HCT116 (cell line): ENCODE measurements around the gene IGSF3. TPM values are rescaled to one million over a fixed set of nuclear protein-coding genes. Genes with fewer than 3 reads are reported as not detected.

ENCODE experiments used
- ATAC-seq: fragments of 200-7000 bp; cut with Tn5 transposase; 2 replicates; pipeline ENCODE4 v1.9.1; 2020; ENCODE audit warnings: mild to moderate bottlenecking, moderate library complexity
- BruUV-seq: library from RNA; stranded (reverse); fragments of 400-500 nt; replicated peaks from 2 replicates; lab custom pipeline; 2021; lab: Mats Ljungman, UMichigan
- CTCF ChIA-PET: fragments of 300-600 bp; sonication (Branson Sonifier 250); formaldehyde crosslinking; loops from one replicate; lab custom pipeline; 2021; ENCODE audit warnings: antibody characterized with exemption; lab: Charles Lee
- POLR2A ChIA-PET: fragments of 300-600, 350-600 bp; sonication (Branson Sonifier 250); formaldehyde crosslinking; loops from one replicate; lab custom pipeline; 2021; ENCODE audit warnings: antibody characterized with exemption; lab: Charles Lee
- RAD21 ChIA-PET, 2 experiments: fragments of 300-600 bp; sonication (Branson Sonifier 250); formaldehyde crosslinking; loops; one replicate each; lab custom pipeline; 2023; ENCODE audit warnings: low total read pairs in 2 of 2; ENCODE audit not compliant: uncharacterized antibody in 2 of 2, unreplicated experiment in 2 of 2, low non-redundant PET in 1 of 2; lab: Charles Lee
- DNase-seq: peaks from one replicate; pipeline ENCODE4 v3.0.0-alpha.2; 2010; ENCODE audit warnings: low read depth, low spot score
- H2AFZ ChIP-seq: fragments of 200-600 bp; shearing (Covaris generic), sonication (generic); 2 replicates; pipeline ENCODE4 v1.6.1; 2017; ENCODE audit warnings: low read depth, mixed run types, mixed read lengths, antibody characterized with exemption, low read length; ENCODE audit not compliant: poor library complexity, severe bottlenecking
- H3K27ac ChIP-seq: 2 replicates; pipeline ENCODE4 v1.5.1; 2012; ENCODE audit warnings: low read depth, low read length
- H3K27me3 ChIP-seq: fragments of 200-600 bp; sonication (generic); 2 replicates; pipeline ENCODE4 v1.6.1; 2016; ENCODE audit warnings: mixed run types, low read length, mixed read lengths; ENCODE audit not compliant: insufficient read depth
- H3K36me3 ChIP-seq, 2 experiments: fragments of 200-500 bp in 1 of 2; fragments of 200-600 bp in 1 of 2; sonication (Bioruptor generic) in 1 of 2; sonication (generic) in 1 of 2; 2 replicates each; pipeline versions ENCODE4 v1.5.1 to v1.6.1; 2014 to 2016; ENCODE audit warnings: low read length in 2 of 2, inconsistent platforms in 1 of 2, mixed read lengths in 1 of 2, mixed run types in 1 of 2; ENCODE audit not compliant: insufficient read depth in 2 of 2, control insufficient read depth in 1 of 2
- H3K4me1 ChIP-seq, 2 experiments: fragments of 200-600 bp in 1 of 2; sonication (generic) in 1 of 2; 2 replicates each; pipeline versions ENCODE4 v1.5.1 to v1.6.1; 2012 to 2017; ENCODE audit warnings: low read length in 2 of 2, inconsistent platforms in 1 of 2, mild to moderate bottlenecking in 1 of 2, mixed read lengths in 1 of 2, mixed run types in 1 of 2, moderate library complexity in 1 of 2; ENCODE audit not compliant: insufficient read depth in 2 of 2, control insufficient read depth in 1 of 2
- H3K4me2 ChIP-seq: fragments of 200-600 bp; sonication (generic); 2 replicates; pipeline ENCODE4 v1.6.1; 2017; ENCODE audit warnings: mixed run types, low read length, mixed read lengths
- H3K4me3 ChIP-seq, 2 experiments: fragments of 200-600 bp in 1 of 2; sonication (generic) in 1 of 2; replicated peaks in 1 of 2; 2 replicates each; pipeline ENCODE4 v1.5.1; 2011 to 2016; ENCODE audit warnings: low read length in 2 of 2, control low read depth in 1 of 2, low read depth in 1 of 2, mild to moderate bottlenecking in 1 of 2, mixed read lengths in 1 of 2, mixed run types in 1 of 2
- H3K79me2 ChIP-seq: fragments of 200-600 bp; sonication (generic); 2 replicates; pipeline ENCODE4 v1.6.1; 2017; ENCODE audit warnings: mild to moderate bottlenecking, mixed run types, low read length, moderate library complexity, mixed read lengths; ENCODE audit not compliant: insufficient read depth
- H3K9ac ChIP-seq: fragments of 200-600 bp; sonication (generic); 2 replicates; pipeline ENCODE4 v1.6.1; 2016; ENCODE audit warnings: low read length, mixed read lengths
- H3K9me2 ChIP-seq: fragments of 200-600 bp; sonication (generic), shearing (Covaris generic); 2 replicates; pipeline ENCODE4 v1.6.1; 2017; ENCODE audit warnings: mixed run types, mild to moderate bottlenecking, moderate library complexity; ENCODE audit not compliant: insufficient read depth
- H3K9me3 ChIP-seq, 2 experiments: fragments of 200-500 bp in 1 of 2; fragments of 200-600 bp in 1 of 2; sonication (Bioruptor generic) in 1 of 2; sonication (generic) in 1 of 2; 2 replicates each; pipeline ENCODE4 v1.6.1; 2014 to 2017; ENCODE audit warnings: low read length in 2 of 2, mixed read lengths in 2 of 2, inconsistent platforms in 1 of 2, low read depth in 1 of 2, mild to moderate bottlenecking in 1 of 2, mixed run types in 1 of 2, moderate library complexity in 1 of 2; ENCODE audit not compliant: control insufficient read depth in 1 of 2, insufficient read depth in 1 of 2
- H4K20me1 ChIP-seq: fragments of 200-600 bp; sonication (generic), shearing (Covaris generic); 2 replicates; pipeline ENCODE4 v1.6.1; 2017; ENCODE audit warnings: mixed run types, mild to moderate bottlenecking, moderate library complexity; ENCODE audit not compliant: insufficient read depth
- CBX3 ChIP-seq: IDR thresholded peaks from 2 replicates; pipeline ENCODE4 v1.6.1; 2012; ENCODE audit warnings: low read depth
- CEBPB ChIP-seq: IDR thresholded peaks from 2 replicates; pipeline ENCODE4 v1.6.1; 2012; ENCODE audit warnings: low read depth
- EGR1 ChIP-seq: IDR thresholded peaks from 2 replicates; pipeline ENCODE4 v1.6.1; 2012; ENCODE audit warnings: low read depth
- JUND ChIP-seq: IDR thresholded peaks from 2 replicates; pipeline ENCODE4 v1.6.1; 2012
- RAD21 ChIP-seq: IDR thresholded peaks from 2 replicates; pipeline ENCODE4 v1.6.1; 2012; ENCODE audit warnings: low read depth, mild to moderate bottlenecking
- SRF ChIP-seq: IDR thresholded peaks from 2 replicates; pipeline ENCODE4 v1.6.1; 2012; ENCODE audit warnings: low read depth
- ZNF274 ChIP-seq: fragments of 200-500 bp; sonication (Bioruptor generic); IDR thresholded peaks from 2 replicates; pipeline ENCODE4 v1.6.1; 2014; ENCODE audit warnings: mild to moderate bottlenecking, low read depth, low read length, inconsistent platforms
- intact Hi-C: fragments of 100-400 bp; cut with micrococcal nuclease; formaldehyde crosslinking; loops from 2 replicates; pipeline ENCODE4 v1.10.0; 2022
- total RNA-seq: library from RNA; stranded (reverse); gene quantifications from one replicate; pipeline ENCODE4 v1.2.1, GENCODE V29; 2021; ENCODE audit not compliant: unreplicated experiment
- TF ChIP-seq, protein P1 (sequence below): IDR thresholded peaks from 2 replicates; pipeline ENCODE4 v1.6.1; 2012; ENCODE audit warnings: low read depth
- TF ChIP-seq, protein P2 (sequence below): IDR thresholded peaks from 2 replicates; pipeline ENCODE4 v1.6.1; 2011; ENCODE audit warnings: mild to moderate bottlenecking, low read length, moderate library complexity; ENCODE audit not compliant: insufficient replicate concordance; ENCODE audit errors: extremely low read depth
- TF ChIP-seq, protein P3 (sequence below): IDR thresholded peaks from 2 replicates; pipeline ENCODE4 v1.6.1; 2012

The IGSF3 gene
- total RNA-seq, 1 experiment from 2014 or later = 18.6 TPM

DNA sequence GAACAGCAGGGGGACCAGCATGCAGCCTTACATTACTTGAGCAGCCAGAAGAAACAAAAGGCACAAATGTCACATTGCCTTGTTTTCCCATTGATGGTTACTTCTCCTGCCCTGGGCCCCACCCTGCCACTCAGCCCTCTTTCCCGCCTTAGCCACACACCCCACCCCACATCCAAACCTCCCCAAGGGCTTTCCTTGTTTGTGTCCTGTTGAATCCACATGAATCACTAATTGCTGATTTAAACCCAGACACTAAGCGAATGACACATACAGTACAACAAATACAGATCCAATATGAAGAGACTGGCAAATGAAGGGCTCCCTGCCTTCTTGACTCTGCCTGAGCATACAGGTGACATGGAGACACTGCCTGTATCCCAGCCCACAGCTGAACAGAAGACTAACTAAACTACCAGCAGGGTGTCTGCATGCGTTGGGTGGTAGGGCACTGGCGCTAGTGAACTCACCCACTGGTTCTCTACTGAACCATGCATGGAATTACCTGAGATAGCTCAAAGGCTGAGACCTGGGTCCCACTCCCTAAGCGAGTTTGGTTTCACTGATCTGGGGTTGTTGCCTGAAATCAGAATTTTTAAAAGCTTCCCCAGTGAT lies 3.1 kb downstream of the IGSF3 start (continued):
- TF ChIP-seq, protein P1, sequence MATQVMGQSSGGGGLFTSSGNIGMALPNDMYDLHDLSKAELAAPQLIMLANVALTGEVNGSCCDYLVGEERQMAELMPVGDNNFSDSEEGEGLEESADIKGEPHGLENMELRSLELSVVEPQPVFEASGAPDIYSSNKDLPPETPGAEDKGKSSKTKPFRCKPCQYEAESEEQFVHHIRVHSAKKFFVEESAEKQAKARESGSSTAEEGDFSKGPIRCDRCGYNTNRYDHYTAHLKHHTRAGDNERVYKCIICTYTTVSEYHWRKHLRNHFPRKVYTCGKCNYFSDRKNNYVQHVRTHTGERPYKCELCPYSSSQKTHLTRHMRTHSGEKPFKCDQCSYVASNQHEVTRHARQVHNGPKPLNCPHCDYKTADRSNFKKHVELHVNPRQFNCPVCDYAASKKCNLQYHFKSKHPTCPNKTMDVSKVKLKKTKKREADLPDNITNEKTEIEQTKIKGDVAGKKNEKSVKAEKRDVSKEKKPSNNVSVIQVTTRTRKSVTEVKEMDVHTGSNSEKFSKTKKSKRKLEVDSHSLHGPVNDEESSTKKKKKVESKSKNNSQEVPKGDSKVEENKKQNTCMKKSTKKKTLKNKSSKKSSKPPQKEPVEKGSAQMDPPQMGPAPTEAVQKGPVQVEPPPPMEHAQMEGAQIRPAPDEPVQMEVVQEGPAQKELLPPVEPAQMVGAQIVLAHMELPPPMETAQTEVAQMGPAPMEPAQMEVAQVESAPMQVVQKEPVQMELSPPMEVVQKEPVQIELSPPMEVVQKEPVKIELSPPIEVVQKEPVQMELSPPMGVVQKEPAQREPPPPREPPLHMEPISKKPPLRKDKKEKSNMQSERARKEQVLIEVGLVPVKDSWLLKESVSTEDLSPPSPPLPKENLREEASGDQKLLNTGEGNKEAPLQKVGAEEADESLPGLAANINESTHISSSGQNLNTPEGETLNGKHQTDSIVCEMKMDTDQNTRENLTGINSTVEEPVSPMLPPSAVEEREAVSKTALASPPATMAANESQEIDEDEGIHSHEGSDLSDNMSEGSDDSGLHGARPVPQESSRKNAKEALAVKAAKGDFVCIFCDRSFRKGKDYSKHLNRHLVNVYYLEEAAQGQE = no peak
- TF ChIP-seq SRF (no peak), ZNF274 (no peak), JUND (no peak), RAD21 (no peak), CEBPB (no peak)

DNA sequence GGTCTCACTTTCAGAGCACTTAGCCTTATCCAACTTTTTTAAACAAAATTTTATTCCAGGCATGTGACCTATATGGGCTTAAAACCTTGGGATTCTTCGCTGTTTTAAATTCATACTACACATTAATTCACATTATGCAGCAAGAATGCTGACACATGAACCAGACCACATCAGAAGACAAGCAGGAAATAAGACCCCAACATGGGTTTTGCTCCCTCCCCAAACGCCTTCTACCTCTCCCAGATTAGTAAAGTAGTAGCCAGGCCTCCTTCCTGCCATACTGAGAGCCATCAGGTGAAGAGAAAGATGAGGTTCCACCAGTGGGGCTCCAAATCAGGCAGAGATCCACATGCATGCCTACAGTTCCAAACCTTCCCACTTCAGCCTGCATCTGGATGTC lies 3.7 kb downstream of the IGSF3 start:
- BruUV-seq = no TSS peak
- no peak overlapping the region for H3K27ac ChIP-seq
- H4K20me1 ChIP-seq = no peaks in the 10 kb centered on the region
- H3K9ac ChIP-seq = no peak overlapping the region
- no peaks in the 10 kb centered on the region for H3K9me2 ChIP-seq
- DNase-seq (no peak), ATAC-seq (no peak)
- no peaks in the 10 kb centered on the region for H3K27me3 ChIP-seq
- no peaks in the 10 kb centered on the region for H3K36me3 ChIP-seq
- H3K4me2 ChIP-seq = no peak overlapping the region
- H3K4me3 ChIP-seq = no peak overlapping the region
- H3K4me1 ChIP-seq = peaks cover 3 to 17% of the 10 kb centered on the region in 2 experiments; a peak in 3 of 4 replicates
- no peaks in the 10 kb centered on the region for H3K9me3 ChIP-seq
- H2AFZ ChIP-seq = no peak overlapping the region
- H3K79me2 ChIP-seq = no peaks in the 10 kb centered on the region
- ChIA-PET POLR2A (no interaction called here), CTCF (no interaction called here)
- intact Hi-C loops = no loop called here
- TF ChIP-seq EGR1 (no peak), ZNF274 (no peak), RAD21 (no peak), CBX3 (no peak)
- TF ChIP-seq, protein P2, sequence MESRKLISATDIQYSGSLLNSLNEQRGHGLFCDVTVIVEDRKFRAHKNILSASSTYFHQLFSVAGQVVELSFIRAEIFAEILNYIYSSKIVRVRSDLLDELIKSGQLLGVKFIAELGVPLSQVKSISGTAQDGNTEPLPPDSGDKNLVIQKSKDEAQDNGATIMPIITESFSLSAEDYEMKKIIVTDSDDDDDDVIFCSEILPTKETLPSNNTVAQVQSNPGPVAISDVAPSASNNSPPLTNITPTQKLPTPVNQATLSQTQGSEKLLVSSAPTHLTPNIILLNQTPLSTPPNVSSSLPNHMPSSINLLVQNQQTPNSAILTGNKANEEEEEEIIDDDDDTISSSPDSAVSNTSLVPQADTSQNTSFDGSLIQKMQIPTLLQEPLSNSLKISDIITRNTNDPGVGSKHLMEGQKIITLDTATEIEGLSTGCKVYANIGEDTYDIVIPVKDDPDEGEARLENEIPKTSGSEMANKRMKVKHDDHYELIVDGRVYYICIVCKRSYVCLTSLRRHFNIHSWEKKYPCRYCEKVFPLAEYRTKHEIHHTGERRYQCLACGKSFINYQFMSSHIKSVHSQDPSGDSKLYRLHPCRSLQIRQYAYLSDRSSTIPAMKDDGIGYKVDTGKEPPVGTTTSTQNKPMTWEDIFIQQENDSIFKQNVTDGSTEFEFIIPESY = no peak
- TF ChIP-seq, protein P3, sequence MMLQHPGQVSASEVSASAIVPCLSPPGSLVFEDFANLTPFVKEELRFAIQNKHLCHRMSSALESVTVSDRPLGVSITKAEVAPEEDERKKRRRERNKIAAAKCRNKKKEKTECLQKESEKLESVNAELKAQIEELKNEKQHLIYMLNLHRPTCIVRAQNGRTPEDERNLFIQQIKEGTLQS = no peak
- TF ChIP-seq, all 23 proteins: peak for 0
- RAD21 ChIA-PET = no interaction called here
